GM23338 (cell line): ENCODE measurements around the gene TMEM178B. TPM values are rescaled to one million over a fixed set of nuclear protein-coding genes. Genes with fewer than 3 reads are reported as not detected.

Experiments
- ATAC-seq: fragments of 200-7000 bp; cut with Tn5 transposase; 3 replicates; pipeline ENCODE4 v1.9.1; 2020
- DNase-seq: peaks from one replicate; pipeline ENCODE4 v3.0.0-alpha.2; 2015; ENCODE audit warnings: low spot score
- H2AFZ ChIP-seq: fragments of 200-600 bp; sonication (generic); 2 replicates; pipeline ENCODE4 v1.8.0; 2016; ENCODE audit warnings: antibody characterized with exemption, mild to moderate bottlenecking, moderate library complexity
- H3F3A ChIP-seq: fragments of 200-600 bp; sonication (generic); replicated peaks from 2 replicates; pipeline ENCODE4 v1.8.0; 2017; ENCODE audit warnings: antibody characterized with exemption, mixed run types, low read depth
- H3K27ac ChIP-seq: fragments of 200-600 bp; sonication (generic); 2 replicates; pipeline ENCODE4 v1.6.1; 2016; ENCODE audit warnings: low read depth
- H3K27me3 ChIP-seq: fragments of 200-600 bp; sonication (generic); 2 replicates; pipeline ENCODE4 v1.8.0; 2016; ENCODE audit warnings: mild to moderate bottlenecking, mixed run types, moderate library complexity; ENCODE audit not compliant: insufficient read depth
- H3K36me3 ChIP-seq: fragments of 200-600 bp; sonication (generic); 2 replicates; pipeline ENCODE4 v1.8.0; 2016; ENCODE audit warnings: mild to moderate bottlenecking; ENCODE audit not compliant: insufficient read depth
- H3K4me1 ChIP-seq: fragments of 200-600 bp; sonication (generic); 2 replicates; pipeline ENCODE4 v1.8.0; 2016; ENCODE audit warnings: mild to moderate bottlenecking, moderate library complexity; ENCODE audit not compliant: insufficient read depth
- H3K4me2 ChIP-seq: fragments of 200-600 bp; sonication (generic); 2 replicates; pipeline ENCODE4 v1.7.1; 2017; ENCODE audit warnings: mixed run types
- H3K4me3 ChIP-seq: fragments of 200-600 bp; sonication (generic); 2 replicates; pipeline ENCODE4 v1.6.1; 2016; ENCODE audit warnings: mixed run types
- H3K79me2 ChIP-seq: fragments of 200-600 bp; sonication (generic); replicated peaks from 2 replicates; pipeline ENCODE4 v1.8.0; 2017; ENCODE audit warnings: mild to moderate bottlenecking; ENCODE audit not compliant: insufficient read depth
- H3K9me2 ChIP-seq: fragments of 200-600 bp; sonication (generic); 2 replicates; pipeline ENCODE4 v1.8.0; 2017; ENCODE audit not compliant: insufficient read depth
- H4K20me1 ChIP-seq: fragments of 200-600 bp; sonication (generic); replicated peaks from 2 replicates; pipeline ENCODE4 v1.8.0; 2017; ENCODE audit warnings: mild to moderate bottlenecking; ENCODE audit not compliant: insufficient read depth
- H3K27ac Mint-ChIP-seq: 2 replicates; pipeline ENCODE4 v1.8.0; 2020; ENCODE audit warnings: inconsistent platforms, mild to moderate bottlenecking, moderate library complexity, mixed read lengths
- H3K27me3 Mint-ChIP-seq: 3 replicates; pipeline ENCODE4 v1.8.0; 2022; ENCODE audit warnings: low read depth, mild to moderate bottlenecking, moderate library complexity, mixed read lengths, inconsistent platforms; ENCODE audit not compliant: insufficient read depth, poor library complexity
- H3K36me3 Mint-ChIP-seq: 3 replicates; pipeline ENCODE4 v1.8.0; 2021; ENCODE audit warnings: low read depth, mild to moderate bottlenecking, inconsistent platforms, moderate library complexity, mixed read lengths
- H3K4me1 Mint-ChIP-seq: 3 replicates; pipeline ENCODE4 v1.8.0; 2020; ENCODE audit warnings: mild to moderate bottlenecking, inconsistent platforms, mixed read lengths
- H3K4me3 Mint-ChIP-seq: 3 replicates; pipeline ENCODE4 v1.8.0; 2021; ENCODE audit warnings: moderate library complexity, mild to moderate bottlenecking, inconsistent platforms, mixed read lengths
- H3K9me3 Mint-ChIP-seq: 3 replicates; pipeline ENCODE4 v1.8.0; 2020; ENCODE audit warnings: moderate library complexity, mild to moderate bottlenecking, inconsistent platforms, mixed read lengths
- EZH2phosphoT487 ChIP-seq: fragments of 200-600 bp; sonication (generic); IDR thresholded peaks from one replicate; pipeline ENCODE4 v1.8.1; 2018; ENCODE audit warnings: antibody characterized with exemption; ENCODE audit not compliant: unreplicated experiment
- NANOG ChIP-seq: IDR thresholded peaks from 2 replicates; pipeline ENCODE4 v1.6.1; 2016; ENCODE audit warnings: antibody characterized with exemption, borderline replicate concordance
- ZNF462 ChIP-seq: fragments of 250-450 bp; sonication (Bioruptor Pico); IDR thresholded peaks from 2 replicates; pipeline ENCODE4 v1.5.0; 2020; ENCODE audit warnings: mild to moderate bottlenecking, moderate library complexity
- polyA plus RNA-seq: library from polyadenylated mRNA; unstranded; fragments of >200 nt; fragmentation: Nextera tagmentation; extraction: Ambion mirVana; gene quantifications from 2 replicates; pipeline ENCODE4 v1.2.1, GENCODE V29; 2016
- total RNA-seq: library from RNA; depleted of rRNA; stranded (reverse); fragments of >200 nt; shearing (Covaris generic); gene quantifications from 2 replicates; pipeline ENCODE4 v1.2.3, GENCODE V29; 2014

TMEM178B gene
- total and polyA plus RNA-seq, 2 experiments from 2014 or later, result 4.9 to 15.6 TPM

GRCh38 chr7:141409801-141410329 lies 336.0 kb downstream of the TMEM178B start:
- H3K4me3 Mint-ChIP-seq, result peak overlapping the region; percentile 48
- H3K27ac Mint-ChIP-seq, result peak overlapping the region; percentile 59

More at GRCh38 chr7:141409801-141410329, 336.0 kb downstream of the TMEM178B start:
- peak; percentile 92 for ATAC-seq
- Histone ChIP-seq H3K79me2 (no peaks in the 10 kb centered on the region), H3K27ac (peak overlapping the region; percentile 92), H3F3A (peaks cover 18% of the 10 kb centered on the region), H3K9me2 (no peaks in the 10 kb centered on the region), H3K27me3 (no peaks in the 10 kb centered on the region), H2AFZ (peak overlapping the region; percentile 66; the same call in 1 of the 2 replicates), H3K36me3 (no peaks in the 10 kb centered on the region), H3K4me3 (peak overlapping the region; percentile 34; the same call in 1 of the 2 replicates), H3K4me2 (peak overlapping the region; percentile 47), H4K20me1 (0 out of 2 replicates have a peak, but pooled peaks cover 3% of the 10 kb centered on the region), H3K4me1 (peaks cover 31% of the 10 kb centered on the region)
- TF ChIP-seq EZH2phosphoT487 (no peak), NANOG (0 out of 2 replicates have a peak, but pooled peaks have one; percentile 14), ZNF462 (CRISPR knock-in tag) (0 out of 2 replicates have a peak, but pooled peaks have one; percentile 3)
- Mint-ChIP-seq H3K4me1 (peaks cover 48% of the 10 kb centered on the region), H3K36me3 (no peaks in the 10 kb centered on the region), H3K27me3 (peaks cover 7% of the 10 kb centered on the region), H3K9me3 (no peaks in the 10 kb centered on the region)
- DNase-seq, result peak; percentile 71
